Hepatocyte (in vitro differentiated cells): ENCODE data around the gene COMP.

Experiments used
- EZH2 ChIP-seq: fragments of 200-600 bp; sonication (generic); IDR thresholded peaks from 2 replicates; pipeline ENCODE4 v1.6.1; 2016; ENCODE audit warnings: antibody characterized with exemption, mild to moderate bottlenecking, borderline replicate concordance
- EZH2phosphoT487 ChIP-seq: fragments of 200-600 bp; sonication (generic); IDR thresholded peaks from one replicate; pipeline ENCODE4 v1.6.1; 2018; ENCODE audit warnings: antibody characterized with exemption, mild to moderate bottlenecking, low read depth, moderate library complexity; ENCODE audit not compliant: unreplicated experiment, severe bottlenecking
- TF ChIP-seq, protein P1 (sequence below): fragments of 200-600 bp; sonication (generic); IDR thresholded peaks from 2 replicates; pipeline ENCODE4 v1.5.1; 2016; ENCODE audit warnings: antibody characterized with exemption, mild to moderate bottlenecking; ENCODE audit not compliant: poor library complexity

DNA sequence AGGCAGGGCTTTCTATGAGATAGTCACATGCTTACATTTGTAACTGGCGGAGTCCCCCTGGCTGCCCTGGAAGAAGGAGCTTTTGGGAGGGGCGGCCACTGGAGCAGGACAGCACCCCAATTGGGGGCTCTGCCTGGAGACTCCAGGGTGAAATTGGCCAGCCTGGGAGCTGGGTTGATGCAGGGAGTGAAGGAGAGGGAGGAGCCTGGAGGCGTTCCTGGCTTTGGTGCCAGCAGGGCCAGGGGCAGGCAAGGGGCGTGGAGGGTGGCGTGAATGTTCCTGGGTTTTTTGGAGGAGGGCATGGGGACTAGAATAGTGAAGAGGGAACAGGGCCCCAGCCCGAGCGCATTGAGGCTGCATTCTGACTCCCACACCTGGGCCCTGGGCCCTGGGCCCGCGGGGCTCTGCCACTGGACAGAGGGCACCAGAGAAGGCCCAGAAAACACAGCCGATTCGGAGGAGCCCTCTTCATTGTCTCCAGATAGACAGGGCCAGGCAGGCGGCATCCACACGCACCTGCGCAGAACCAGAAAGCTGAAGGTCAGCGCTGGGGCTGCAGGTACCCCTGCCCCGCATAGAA, 29.5 kb downstream of the COMP start:
- TF ChIP-seq, protein P1, sequence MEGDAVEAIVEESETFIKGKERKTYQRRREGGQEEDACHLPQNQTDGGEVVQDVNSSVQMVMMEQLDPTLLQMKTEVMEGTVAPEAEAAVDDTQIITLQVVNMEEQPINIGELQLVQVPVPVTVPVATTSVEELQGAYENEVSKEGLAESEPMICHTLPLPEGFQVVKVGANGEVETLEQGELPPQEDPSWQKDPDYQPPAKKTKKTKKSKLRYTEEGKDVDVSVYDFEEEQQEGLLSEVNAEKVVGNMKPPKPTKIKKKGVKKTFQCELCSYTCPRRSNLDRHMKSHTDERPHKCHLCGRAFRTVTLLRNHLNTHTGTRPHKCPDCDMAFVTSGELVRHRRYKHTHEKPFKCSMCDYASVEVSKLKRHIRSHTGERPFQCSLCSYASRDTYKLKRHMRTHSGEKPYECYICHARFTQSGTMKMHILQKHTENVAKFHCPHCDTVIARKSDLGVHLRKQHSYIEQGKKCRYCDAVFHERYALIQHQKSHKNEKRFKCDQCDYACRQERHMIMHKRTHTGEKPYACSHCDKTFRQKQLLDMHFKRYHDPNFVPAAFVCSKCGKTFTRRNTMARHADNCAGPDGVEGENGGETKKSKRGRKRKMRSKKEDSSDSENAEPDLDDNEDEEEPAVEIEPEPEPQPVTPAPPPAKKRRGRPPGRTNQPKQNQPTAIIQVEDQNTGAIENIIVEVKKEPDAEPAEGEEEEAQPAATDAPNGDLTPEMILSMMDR: no peak
- no peak for TF ChIP-seq EZH2phosphoT487
- TF ChIP-seq EZH2: no peak
